Liver (tissue), 9 donors: ENCODE measurements around the gene GRIA1. TPM values are rescaled to one million over a fixed set of nuclear protein-coding genes. Genes with fewer than 3 reads are reported as not detected.

Source experiments
- DNase-seq: peaks from one replicate; pipeline ENCODE4 v3.0.0-alpha.2; 2017; ENCODE audit warnings: low spot score
- H3K27ac ChIP-seq, 2 donors: one replicate each; pipeline ENCODE4 v1.7.0; 2013; ENCODE audit warnings: inconsistent platforms in 2 of 2, low read length in 2 of 2, control low read depth in 1 of 2, low read depth in 1 of 2, mild to moderate bottlenecking in 1 of 2
- H3K27me3 ChIP-seq, 4 donors: one replicate each; pipeline versions ENCODE4 v1.6.1 to v1.7.0; 2013; ENCODE audit warnings: low read length in 3 of 4, inconsistent platforms in 1 of 4, mild to moderate bottlenecking in 1 of 4, moderate library complexity in 1 of 4; ENCODE audit not compliant: control insufficient read depth in 4 of 4, insufficient read depth in 4 of 4
- H3K36me3 ChIP-seq, 4 donors: one replicate each; pipeline versions ENCODE4 v1.6.1 to v1.7.0; 2013; ENCODE audit warnings: low read length in 3 of 4, mild to moderate bottlenecking in 3 of 4, low read depth in 1 of 4, moderate library complexity in 1 of 4; ENCODE audit not compliant: control insufficient read depth in 4 of 4, insufficient read depth in 3 of 4
- H3K4me1 ChIP-seq, 4 donors: one replicate each; pipeline versions ENCODE4 v1.6.1 to v1.7.0; 2013; ENCODE audit warnings: low read length in 3 of 4, mild to moderate bottlenecking in 3 of 4, moderate library complexity in 1 of 4; ENCODE audit not compliant: control insufficient read depth in 4 of 4, insufficient read depth in 4 of 4
- H3K4me3 ChIP-seq, 3 donors: one replicate each; pipeline versions ENCODE4 v1.6.1 to v1.7.0; 2013; ENCODE audit warnings: low read length in 3 of 3, control low read depth in 1 of 3, low read depth in 1 of 3, mild to moderate bottlenecking in 1 of 3
- H3K9ac ChIP-seq, 2 donors: one replicate each; pipeline ENCODE4 v1.7.0; 2013; ENCODE audit warnings: low read length in 2 of 2, mild to moderate bottlenecking in 2 of 2, moderate library complexity in 2 of 2, control low read depth in 1 of 2, low read depth in 1 of 2
- H3K9me3 ChIP-seq, 4 donors: one replicate each; pipeline versions ENCODE4 v1.6.1 to v1.7.0; 2013; ENCODE audit warnings: low read length in 3 of 4; ENCODE audit not compliant: control insufficient read depth in 4 of 4
- ATF3 ChIP-seq: IDR thresholded peaks from 2 replicates; pipeline ENCODE4 v1.6.1; 2016; ENCODE audit warnings: antibody characterized with exemption
- CTCF ChIP-seq: fragments of 150-350 bp; IDR thresholded peaks from 2 replicates; pipeline ENCODE4 v1.5.1; 2017; ENCODE audit warnings: improper control_type of control experiment, low read depth, low read length; ENCODE audit not compliant: missing input control
- FOXA1 ChIP-seq: IDR thresholded peaks from 2 replicates; pipeline ENCODE4 v1.6.1; 2016; ENCODE audit warnings: antibody characterized with exemption
- GABPA ChIP-seq, 2 donors: IDR thresholded peaks in 1 of 2; conservative IDR thresholded peaks in 1 of 2; 2 replicates each; pipeline ENCODE4 v1.6.1; 2016; ENCODE audit warnings: antibody characterized with exemption in 2 of 2, mild to moderate bottlenecking in 1 of 2, moderate library complexity in 1 of 2
- HNF4A ChIP-seq, 2 donors: conservative IDR thresholded peaks; 2 replicates each; pipeline ENCODE4 v1.6.1; 2016; ENCODE audit warnings: antibody characterized with exemption in 2 of 2, mild to moderate bottlenecking in 2 of 2
- HNF4G ChIP-seq: IDR thresholded peaks from 2 replicates; pipeline ENCODE4 v1.6.1; 2016; ENCODE audit warnings: antibody characterized with exemption
- JUND ChIP-seq, 2 donors: IDR thresholded peaks; 2 replicates each; pipeline ENCODE4 v1.6.1; 2016; ENCODE audit warnings: antibody characterized with exemption in 2 of 2
- MAX ChIP-seq: IDR thresholded peaks from 2 replicates; pipeline ENCODE4 v1.6.1; 2016; ENCODE audit warnings: antibody characterized with exemption
- RAD21 ChIP-seq, 2 donors: IDR thresholded peaks; 2 replicates each; pipeline ENCODE4 v1.6.1; 2016; ENCODE audit warnings: antibody characterized with exemption in 2 of 2, mild to moderate bottlenecking in 2 of 2
- REST ChIP-seq: IDR thresholded peaks from 2 replicates; pipeline ENCODE4 v1.6.1; 2016; ENCODE audit warnings: antibody characterized with exemption, mild to moderate bottlenecking
- RXRA ChIP-seq, 2 donors: IDR thresholded peaks; 2 replicates each; pipeline ENCODE4 v1.6.1; 2017 to 2018; ENCODE audit warnings: antibody characterized with exemption in 2 of 2, mild to moderate bottlenecking in 1 of 2
- YY1 ChIP-seq: IDR thresholded peaks from 2 replicates; pipeline ENCODE4 v1.6.1; 2016; ENCODE audit warnings: antibody characterized with exemption, mild to moderate bottlenecking
- ZBTB33 ChIP-seq: IDR thresholded peaks from 2 replicates; pipeline ENCODE4 v1.6.1; 2016; ENCODE audit warnings: antibody characterized with exemption
- WGBS: extraction: QIAGEN DNeasy Blood & Tissue Kit; methylation state at CpG from one replicate; pipeline ENCODE4 v1.1.7; 2013; 5-methylcytosine and 5-hydroxymethylcytosine counted together
- polyA plus RNA-seq, 2 donors: library from polyadenylated mRNA; stranded (reverse) in 1 of 2; unstranded in 1 of 2; fragments of 200-250 nt in 1 of 2; fragments of >200 nt in 1 of 2; fragmentation: Nextera tagmentation in 1 of 2; extraction: Ambion mirVana in 1 of 2; gene quantifications; one replicate each; pipeline versions ENCODE4 v1.2.1 to v1.2.3, GENCODE V29; 2013 to 2015
- total RNA-seq, 2 donors: library from RNA; depleted of rRNA; stranded (reverse); fragments of >200 nt; gene quantifications; one replicate each; pipeline ENCODE4 v1.2.3, GENCODE V29; 2014
- donor health status: healthy.
- donor health status: healthy.
- donor health status: healthy.
- donor health status: healthy.
- donor health status: healthy.

The GRIA1 gene
- total and polyA plus RNA-seq, 4 donors = 0.08 TPM; not detected in 3

DNA sequence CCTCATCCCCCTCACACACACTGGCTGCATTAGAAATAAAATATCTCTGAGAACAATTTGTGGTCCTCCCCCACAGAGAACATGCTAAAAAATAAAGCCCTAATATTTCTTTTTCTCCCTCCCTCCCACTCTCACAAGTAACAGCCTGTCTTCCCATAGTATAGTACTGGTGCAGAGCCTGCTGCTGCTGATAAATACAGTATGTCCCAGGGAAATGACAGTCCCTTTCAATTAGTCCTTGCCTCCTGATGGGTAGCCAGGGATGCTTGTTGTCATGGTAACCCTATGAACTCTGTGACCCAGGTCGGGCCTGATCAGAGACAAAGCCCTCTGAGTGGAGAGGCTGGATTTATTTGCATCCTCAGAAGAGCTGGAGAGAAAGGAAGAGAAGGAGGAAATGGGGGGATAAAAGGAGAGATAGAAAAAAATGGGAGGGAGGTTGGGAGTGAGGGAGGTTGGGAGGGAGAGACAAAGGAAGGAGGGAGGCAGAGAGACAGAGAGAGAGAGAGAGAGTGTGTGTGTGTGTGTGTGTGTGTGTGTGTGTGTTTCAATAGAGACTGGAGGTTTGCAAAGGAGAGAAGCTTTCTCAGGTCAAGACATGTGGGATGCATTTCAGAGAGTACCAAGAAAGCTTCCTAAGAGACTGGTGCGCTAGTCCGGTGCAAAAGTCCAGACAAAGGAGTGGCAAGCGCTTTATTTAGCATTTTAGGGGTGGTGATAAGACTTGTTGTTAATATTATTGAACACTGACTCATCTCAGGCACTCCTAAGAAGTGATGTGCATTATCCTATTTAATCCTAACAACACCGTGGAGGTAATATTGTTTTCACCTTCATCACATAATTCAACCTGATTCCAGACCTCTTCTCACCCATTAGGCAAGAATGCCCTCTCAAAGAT lies 287.5 kb downstream of the GRIA1 start (continued):
- TF ChIP-seq REST = no peak

- Histone ChIP-seq H3K27ac (no peak overlapping the region), H3K4me1 (no peaks in the 10 kb centered on the region), H3K9me3 (no peaks in the 10 kb centered on the region), H3K9ac (no peak overlapping the region), H3K27me3 (peaks cover 0 to 4% (median 1%) of the 10 kb centered on the region in 4 donors), H3K4me3 (no peak overlapping the region), H3K36me3 (no peaks in the 10 kb centered on the region)
- TF ChIP-seq REST (no peak), MAX (no peak), RXRA (IDR thresholded peaks at IDR 0.05) (no peak), HNF4G (no peak), FOXA1 (no peak), RAD21 (IDR thresholded peaks at IDR 0.05) (no peak), HNF4A (conservative IDR thresholded peaks at IDR 0.05) (no peak), GABPA (IDR thresholded peaks at IDR 0.05 in 1 of 2, conservative IDR thresholded peaks at IDR 0.05 in 1 of 2) (no peak), JUND (IDR thresholded peaks at IDR 0.05) (no peak), CTCF (no peak), YY1 (no peak), ATF3 (no peak), ZBTB33 (no peak)
- 59% methylated on average over 2 of the region's 2 CpGs for WGBS
- DNase-seq = no peak
These were observed 289.4 kb downstream of the GRIA1 start for GRCh38 chr5:153779836-153780235.
